ENCODE measurements around the gene DMBT1.

- TF ChIP-seq POLR2AphosphoS5 (IDR thresholded peaks at IDR 0.05) (no peak), CTCF (IDR thresholded peaks at IDR 0.05) (no peak)
Observed at GRCh38 chr10:122659126-122659525, 98.6 kb downstream of the DMBT1 start.
